Naive B cell (primary cell): Measurements from ENCODE around the gene CKS1B. TPM values are rescaled to one million over a fixed set of nuclear protein-coding genes. Genes with fewer than 3 reads are reported as not detected.
"Not testable (repeated sequence)": the region's sequence is repeated elsewhere in the genome, so short reads cannot be mapped to it uniquely, and the experiment has no call there.

Source experiments
- ATAC-seq, 2 donors: fragments of 150-1000 bp; cut with Tn5 transposase; 2 replicates each; pipeline ENCODE4 v1.10.0; 2021; ENCODE audit warnings: low read depth in 2 of 2, mild to moderate bottlenecking in 2 of 2, moderate library complexity in 2 of 2
- DNase-seq: peaks from one replicate; pipeline ENCODE4 v3.0.0; 2022
- H3K27ac Mint-ChIP-seq, 6 donors: one replicate each; pipeline ENCODE4 v1.8.0; 2020 to 2022; ENCODE audit warnings: mild to moderate bottlenecking in 6 of 6, mixed read lengths in 6 of 6, moderate library complexity in 5 of 6, inconsistent platforms in 2 of 6
- H3K27me3 Mint-ChIP-seq, 3 donors: one replicate each; pipeline ENCODE4 v1.8.0; 2021 to 2022; ENCODE audit warnings: mixed read lengths in 3 of 3, mild to moderate bottlenecking in 1 of 3
- H3K36me3 Mint-ChIP-seq, 2 donors: one replicate each; pipeline ENCODE4 v1.8.0; 2020 to 2022; ENCODE audit warnings: mixed read lengths in 2 of 2, inconsistent platforms in 1 of 2, mild to moderate bottlenecking in 1 of 2
- H3K4me1 Mint-ChIP-seq, 3 donors: one replicate each; pipeline ENCODE4 v1.8.0; 2020 to 2022; ENCODE audit warnings: mixed read lengths in 3 of 3, inconsistent platforms in 1 of 3, mild to moderate bottlenecking in 1 of 3, moderate library complexity in 1 of 3
- H3K4me3 Mint-ChIP-seq, 8 donors: one replicate each; pipeline ENCODE4 v1.8.0; 2020 to 2022; ENCODE audit warnings: mild to moderate bottlenecking in 8 of 8, mixed read lengths in 8 of 8, moderate library complexity in 8 of 8, inconsistent platforms in 2 of 8
- H3K9me3 Mint-ChIP-seq, 7 donors: one replicate each; pipeline ENCODE4 v1.8.0; 2020 to 2022; ENCODE audit warnings: mixed read lengths in 7 of 7, mild to moderate bottlenecking in 5 of 7, inconsistent platforms in 2 of 7, moderate library complexity in 1 of 7
- polyA plus RNA-seq, 6 donors: library from polyadenylated mRNA; unstranded; fragments of 300-500 nt; fragmentation: Illumina TruSeq; gene quantifications; one replicate each; pipeline ENCODE4 v1.2.3, GENCODE V29; 2021; ENCODE audit warnings: low read depth in 6 of 6

The CKS1B gene
- polyA plus RNA-seq, 6 donors from 2014 or later: 117 to 196 (median 131) TPM

DNA sequence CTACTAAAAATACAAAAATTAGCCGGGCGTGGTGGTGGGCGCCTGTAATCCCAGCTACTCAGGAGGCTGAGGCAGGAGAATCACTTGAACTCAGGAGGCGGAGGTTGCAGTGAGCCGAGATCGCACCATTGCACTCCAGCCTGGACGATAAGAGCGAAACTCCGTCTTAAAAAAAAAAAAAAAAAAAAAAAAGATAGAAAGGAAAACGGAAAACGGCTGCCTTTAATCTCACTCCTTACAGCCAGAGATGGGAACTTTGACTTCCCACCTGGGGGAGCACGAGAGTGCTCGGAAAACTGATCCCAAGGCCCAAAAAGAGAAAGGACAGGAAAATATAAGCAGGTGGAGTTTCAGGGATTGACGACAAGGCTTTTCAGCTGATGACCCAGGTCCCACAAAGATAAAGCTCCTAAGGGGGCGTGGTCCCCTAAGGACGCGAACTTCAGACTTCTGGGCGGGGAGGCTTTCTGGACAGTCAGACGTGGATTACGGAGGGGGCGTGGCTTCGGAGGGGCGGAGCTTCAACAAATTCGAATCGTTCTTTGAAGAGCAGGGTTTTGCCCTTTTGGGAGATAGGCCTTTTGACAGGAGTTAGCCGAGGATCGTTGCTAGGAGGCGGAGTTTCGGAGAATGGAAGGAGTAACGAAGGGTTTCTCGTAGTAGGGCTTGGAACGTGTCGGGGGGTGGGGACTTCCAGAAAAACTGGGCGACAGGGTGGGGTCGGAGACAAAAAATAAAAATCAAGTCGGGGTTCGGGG lies 958 bp upstream of the CKS1B start:
- Mint-ChIP-seq H3K27me3 (no peaks in the 10 kb centered on the region), H3K9me3 (no peaks in the 10 kb centered on the region), H3K36me3 (no peaks in the 10 kb centered on the region), H3K27ac (peak overlapping the region in 3 of 6 donors; percentile 18 to 87 (median 21)), H3K4me3 (peak overlapping the region in 1 of 8 donors; percentile 57), H3K4me1 (peaks cover 16 to 40% (median 23%) of the 10 kb centered on the region in 3 donors)
- peak; percentile 86 for DNase-seq
- ATAC-seq: peak; percentile 20 to 24

DNA sequence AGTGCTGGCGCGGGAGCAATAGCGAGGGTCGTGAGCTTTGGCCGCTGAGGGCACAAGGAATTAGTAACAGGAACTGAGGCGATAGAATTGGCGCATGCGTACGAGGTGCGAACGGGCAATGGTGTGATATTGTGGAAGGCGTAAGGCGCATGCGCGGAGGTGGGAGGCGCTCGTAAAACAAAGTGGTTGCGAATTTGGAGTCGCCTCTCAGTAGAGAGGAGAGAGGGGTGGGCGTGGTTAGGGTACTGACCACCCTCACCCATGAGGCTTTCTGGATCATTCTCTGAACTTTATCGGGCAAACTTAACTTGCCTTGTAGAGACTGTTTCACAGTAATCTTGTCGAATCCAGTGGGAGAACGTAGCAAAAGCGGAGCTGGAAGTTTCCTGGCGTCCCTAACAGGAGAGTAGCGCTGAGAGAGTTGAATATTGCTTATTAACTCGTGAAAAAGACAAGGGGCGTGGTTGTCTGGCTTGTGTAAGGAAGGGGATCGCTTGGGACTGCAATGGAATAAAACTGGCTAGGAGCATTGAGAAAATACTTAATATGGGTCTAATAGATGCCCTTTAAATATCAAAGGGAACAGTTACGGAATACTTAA lies 427 bp downstream of the CKS1B start:
- ATAC-seq: peak; percentile 51 to 52
- Mint-ChIP-seq H3K4me3 (no peak overlapping the region), H3K4me1 (peaks cover 11 to 34% (median 13%) of the 10 kb centered on the region in 3 donors), H3K36me3 (no peaks in the 10 kb centered on the region), H3K27ac (no peak overlapping the region), H3K9me3 (no peaks in the 10 kb centered on the region), H3K27me3 (no peaks in the 10 kb centered on the region)
- DNase-seq: peak; percentile 96

DNA sequence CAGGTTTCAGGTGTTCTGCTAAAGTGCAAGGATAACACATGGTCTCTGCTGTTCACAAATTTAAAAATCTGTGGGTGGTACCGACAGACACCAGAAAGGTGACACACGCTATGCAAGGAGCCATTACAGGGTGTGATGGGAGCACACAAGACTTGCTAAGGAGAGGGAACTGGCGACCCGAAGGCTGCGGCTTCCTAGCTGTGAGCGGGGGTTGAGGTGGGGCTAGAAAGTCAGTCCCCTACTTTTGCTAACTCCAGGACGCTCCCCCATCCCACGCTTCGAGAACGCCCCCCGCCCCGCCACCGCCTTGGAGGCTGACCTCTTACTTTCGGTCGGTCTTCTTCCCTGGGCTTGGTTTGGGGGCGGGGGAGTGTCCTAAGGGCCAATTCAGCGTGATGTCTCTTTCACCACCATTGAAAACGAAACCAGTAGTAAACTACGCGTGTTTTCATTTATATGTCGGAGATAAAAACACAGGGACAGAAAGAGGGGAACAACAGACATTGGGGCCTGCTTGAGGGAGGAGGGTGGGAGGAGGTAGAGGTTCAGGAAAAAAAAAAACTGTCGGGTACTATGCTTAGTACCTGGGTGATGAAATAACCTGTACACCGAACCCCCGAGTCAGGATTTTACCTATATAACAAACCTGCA lies 1.1 kb downstream of the CKS1B start:
- Mint-ChIP-seq H3K27ac (no peak overlapping the region), H3K4me1 (peaks cover 11 to 34% (median 12%) of the 10 kb centered on the region in 3 donors), H3K4me3 (no peak overlapping the region), H3K9me3 (no peaks in the 10 kb centered on the region), H3K36me3 (no peaks in the 10 kb centered on the region), H3K27me3 (no peaks in the 10 kb centered on the region)
- ATAC-seq (no peak), DNase-seq (peak; percentile 50)

DNA sequence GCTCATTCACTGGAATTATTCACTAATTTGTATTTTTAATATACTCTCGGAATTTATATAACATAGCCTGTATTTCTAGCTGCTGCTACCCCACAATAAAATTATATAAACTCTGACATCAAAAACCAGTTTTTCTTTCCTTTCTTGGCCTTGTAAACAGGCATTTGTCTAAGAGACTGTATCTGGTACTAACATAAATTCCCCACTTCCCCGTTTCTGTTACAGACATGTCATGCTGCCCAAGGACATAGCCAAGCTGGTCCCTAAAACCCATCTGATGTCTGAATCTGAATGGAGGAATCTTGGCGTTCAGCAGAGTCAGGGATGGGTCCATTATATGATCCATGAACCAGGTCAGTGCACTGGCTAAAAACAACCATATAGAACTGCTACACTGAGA lies 3.3 kb downstream of the CKS1B start:
- not testable (repeated sequence) for DNase-seq, ATAC-seq, H3K9me3 Mint-ChIP-seq, H3K27me3 Mint-ChIP-seq, H3K36me3 Mint-ChIP-seq
- Mint-ChIP-seq H3K4me3 (peak overlapping the region in 3 of 8 donors; percentile 48 to 64 (median 64)), H3K4me1 (peaks cover 0 to 21% (median 11%) of the 10 kb centered on the region in 3 donors), H3K27ac (peak overlapping the region in 5 of 6 donors; percentile 8 to 93 (median 75))

DNA sequence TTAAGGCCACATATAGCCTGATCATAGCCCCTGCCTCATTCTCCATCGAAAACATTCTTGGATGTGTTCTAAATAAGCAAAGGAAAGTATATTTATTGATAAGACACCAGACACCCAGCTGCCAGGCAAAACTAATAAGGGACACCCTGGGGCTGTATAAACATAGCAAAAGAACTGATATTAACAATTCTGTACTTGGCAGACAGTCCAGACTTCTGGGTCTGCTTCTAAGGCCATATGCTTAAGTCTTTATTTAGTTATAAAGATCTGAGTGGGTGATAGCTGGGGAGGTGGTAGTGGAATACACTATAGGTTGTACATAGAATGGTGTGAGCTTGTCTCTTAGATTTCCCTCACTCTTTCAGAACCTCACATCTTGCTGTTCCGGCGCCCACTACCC lies 3.9 kb downstream of the CKS1B start:
- Mint-ChIP-seq H3K27me3 (no peaks in the 10 kb centered on the region), H3K27ac (peak overlapping the region in 1 of 6 donors; percentile 31), H3K36me3 (no peaks in the 10 kb centered on the region), H3K4me3 (no peak overlapping the region), H3K4me1 (peaks cover 0 to 18% (median 11%) of the 10 kb centered on the region in 3 donors), H3K9me3 (no peaks in the 10 kb centered on the region)
- ATAC-seq (no peak), DNase-seq (no peak)

DNA sequence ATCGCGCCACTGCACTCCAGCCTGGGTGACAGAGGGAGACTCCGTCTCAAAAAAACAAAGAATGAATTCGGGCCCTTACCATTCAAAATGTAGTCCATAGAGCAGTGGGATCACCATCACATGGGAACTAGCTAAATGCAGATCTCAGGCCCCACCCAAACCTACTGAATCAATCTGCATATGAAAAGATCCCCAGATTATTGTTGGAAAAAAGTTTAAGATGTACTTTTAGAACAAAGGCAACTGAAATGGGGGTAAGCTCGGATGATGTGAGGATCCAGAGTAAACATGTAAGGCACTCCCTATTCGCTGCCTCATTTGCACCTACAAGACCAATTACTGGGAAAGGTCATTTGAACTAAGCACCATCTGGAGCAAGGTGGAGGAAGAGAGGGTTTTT lies 7.9 kb downstream of the CKS1B start:
- Mint-ChIP-seq H3K27ac (no peak overlapping the region), H3K4me3 (peak overlapping the region in 1 of 8 donors; percentile 40), H3K9me3 (no peaks in the 10 kb centered on the region), H3K4me1 (peaks cover 8 to 18% (median 12%) of the 10 kb centered on the region in 3 donors), H3K27me3 (no peaks in the 10 kb centered on the region), H3K36me3 (no peaks in the 10 kb centered on the region)
- no peak for DNase-seq
- ATAC-seq: no peak

DNA sequence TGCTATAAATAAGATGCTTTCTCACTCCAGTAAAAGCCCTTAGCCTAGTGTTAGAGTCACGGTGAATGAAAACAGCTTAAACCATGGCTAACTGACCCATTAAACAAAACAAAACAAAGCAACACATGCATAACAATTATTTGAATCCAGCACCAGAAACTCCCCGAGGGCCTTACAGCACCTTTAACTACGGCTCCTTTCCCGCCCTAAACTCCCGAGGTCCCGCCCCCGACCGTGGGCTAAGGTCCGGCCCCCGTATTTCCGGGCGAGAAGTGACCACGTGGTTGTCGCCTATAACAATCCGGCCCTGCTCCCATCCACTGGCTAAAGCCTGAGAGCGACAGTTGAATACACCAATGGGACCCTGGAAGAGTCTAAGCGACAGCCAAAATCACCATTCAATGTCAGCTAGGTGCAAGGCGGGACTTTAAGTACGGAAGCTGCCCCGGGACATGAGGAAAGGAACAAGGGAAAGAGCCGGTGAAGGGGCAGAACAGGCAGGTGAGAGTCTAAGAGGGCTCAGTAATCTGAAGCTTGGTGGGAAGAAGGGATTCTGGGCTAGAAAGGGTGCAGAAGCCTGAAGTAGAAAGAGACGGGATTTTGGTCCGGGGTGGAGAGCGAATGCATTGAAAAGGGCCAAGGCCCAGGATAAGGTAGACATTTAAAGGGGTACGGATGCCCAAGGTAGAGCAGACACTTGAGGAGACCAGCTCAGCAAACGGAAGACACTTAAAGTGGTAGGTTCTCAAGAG lies 8.6 kb downstream of the CKS1B start, which contains the start of gene FLAD1:
TSS of gene FLAD1 (plus strand) at position 448 of the 752 bp plus-strand sequence. CDS start 351 bp downstream, outside the sequence.
- peak within 1 kb of the TSS in 3 of 6 donors; percentile 20 to 78 (median 51) for H3K27ac Mint-ChIP-seq
- no peaks in the 10 kb centered on the region for H3K27me3 Mint-ChIP-seq
- no peaks in the 10 kb centered on the region for H3K36me3 Mint-ChIP-seq
- peak; percentile 99 for ATAC-seq
- H3K4me1 Mint-ChIP-seq: peaks cover 8 to 11% (median 9%) of the 10 kb centered on the region in 3 donors
- H3K9me3 Mint-ChIP-seq: no peaks in the 10 kb centered on the region
- H3K4me3 Mint-ChIP-seq: peak within 1 kb of the TSS in 1 of 8 donors; percentile 40
- peak; percentile 96 for DNase-seq

DNA sequence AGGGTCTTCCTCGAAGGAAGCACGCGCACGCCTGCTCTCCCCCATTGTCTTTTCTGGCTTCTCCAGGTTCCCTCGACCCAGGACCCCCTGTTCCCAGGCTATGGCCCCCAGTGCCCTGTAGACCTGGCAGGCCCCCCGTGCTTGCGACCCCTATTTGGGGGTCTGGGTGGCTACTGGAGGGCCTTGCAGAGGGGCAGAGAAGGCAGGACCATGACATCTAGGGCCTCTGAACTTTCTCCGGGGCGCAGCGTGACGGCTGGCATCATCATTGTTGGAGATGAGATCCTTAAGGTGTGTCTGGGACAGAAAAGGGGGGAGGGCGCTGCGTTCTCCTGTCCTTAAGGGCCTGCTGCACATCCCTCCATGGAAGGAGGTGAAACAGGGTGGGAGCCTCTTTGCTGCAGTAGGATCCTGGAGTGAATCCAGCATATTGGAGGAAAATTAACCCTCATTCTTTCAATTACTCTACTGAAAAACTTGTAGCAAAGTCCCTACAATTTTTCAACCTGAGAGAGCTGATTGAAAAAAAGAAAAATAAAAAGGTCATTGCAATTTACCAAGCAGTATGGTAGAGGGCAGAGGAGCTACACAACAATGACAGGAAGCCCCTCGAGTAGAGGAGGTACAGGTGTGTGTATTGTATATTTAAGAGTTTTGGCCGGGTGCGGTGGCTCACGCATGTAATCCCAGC lies 9.4 kb downstream of the CKS1B start:
- Mint-ChIP-seq H3K36me3 (no peaks in the 10 kb centered on the region), H3K27ac (peak overlapping the region in 3 of 6 donors; percentile 20 to 78 (median 51)), H3K4me3 (no peak overlapping the region), H3K27me3 (no peaks in the 10 kb centered on the region), H3K4me1 (peaks cover 11 to 17% (median 14%) of the 10 kb centered on the region in 3 donors), H3K9me3 (no peaks in the 10 kb centered on the region)
- no peak for ATAC-seq
- DNase-seq: no peak

DNA sequence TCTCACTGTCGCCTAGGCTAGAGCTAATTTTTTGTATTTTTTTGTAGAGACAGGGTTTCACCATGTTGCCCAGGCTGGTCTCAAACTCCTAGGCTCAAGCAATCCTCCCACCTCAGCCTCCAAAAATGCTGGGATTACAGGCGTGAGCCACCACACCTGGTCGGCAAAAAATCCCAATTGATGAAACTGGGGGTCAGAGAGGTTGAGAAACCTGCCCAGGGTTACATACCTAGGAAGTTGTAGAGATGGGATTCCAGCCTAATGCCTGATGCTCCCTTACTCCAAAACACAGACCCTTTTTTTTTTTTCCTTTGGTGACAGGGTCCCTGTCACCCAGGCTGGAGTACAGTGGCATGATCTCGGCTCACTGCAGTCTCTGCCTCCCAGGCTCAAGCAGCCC lies 12.3 kb downstream of the CKS1B start:
- DNase-seq, H3K36me3 Mint-ChIP-seq, ATAC-seq, H3K27me3 Mint-ChIP-seq, H3K9me3 Mint-ChIP-seq: not testable (repeated sequence)
- Mint-ChIP-seq H3K27ac (peak overlapping the region in 1 of 6 donors; percentile 6), H3K4me3 (peak overlapping the region in 1 of 8 donors; percentile 7), H3K4me1 (peaks cover 18 to 22% (median 20%) of the 10 kb centered on the region in 3 donors)

DNA sequence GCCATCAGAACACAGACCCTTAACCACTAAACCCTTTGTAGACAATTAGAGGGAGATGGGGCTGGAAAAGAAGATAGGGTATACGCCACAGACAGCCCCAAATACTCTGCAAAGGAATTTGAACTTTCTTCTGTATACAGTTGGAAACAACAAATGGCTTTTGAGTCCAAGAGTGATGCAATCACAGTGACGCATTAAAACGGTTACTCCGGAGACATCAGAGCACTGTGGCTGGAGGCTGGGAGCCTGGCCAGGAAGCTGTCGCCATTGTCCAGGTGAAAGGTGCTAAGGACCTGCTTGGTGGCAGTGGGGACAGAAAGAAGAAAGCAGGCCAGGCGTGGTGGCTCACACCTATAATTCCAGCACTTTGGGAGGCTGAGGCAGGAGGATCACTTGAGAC lies 12.8 kb downstream of the CKS1B start:
- H3K4me3 Mint-ChIP-seq: peak overlapping the region in 1 of 8 donors; percentile 7
- no peaks in the 10 kb centered on the region for H3K36me3 Mint-ChIP-seq
- H3K9me3 Mint-ChIP-seq: no peaks in the 10 kb centered on the region
- peaks cover 18 to 22% (median 20%) of the 10 kb centered on the region in 3 donors for H3K4me1 Mint-ChIP-seq
- ATAC-seq (no peak), DNase-seq (no peak)
- no peak overlapping the region for H3K27ac Mint-ChIP-seq
- no peaks in the 10 kb centered on the region for H3K27me3 Mint-ChIP-seq

DNA sequence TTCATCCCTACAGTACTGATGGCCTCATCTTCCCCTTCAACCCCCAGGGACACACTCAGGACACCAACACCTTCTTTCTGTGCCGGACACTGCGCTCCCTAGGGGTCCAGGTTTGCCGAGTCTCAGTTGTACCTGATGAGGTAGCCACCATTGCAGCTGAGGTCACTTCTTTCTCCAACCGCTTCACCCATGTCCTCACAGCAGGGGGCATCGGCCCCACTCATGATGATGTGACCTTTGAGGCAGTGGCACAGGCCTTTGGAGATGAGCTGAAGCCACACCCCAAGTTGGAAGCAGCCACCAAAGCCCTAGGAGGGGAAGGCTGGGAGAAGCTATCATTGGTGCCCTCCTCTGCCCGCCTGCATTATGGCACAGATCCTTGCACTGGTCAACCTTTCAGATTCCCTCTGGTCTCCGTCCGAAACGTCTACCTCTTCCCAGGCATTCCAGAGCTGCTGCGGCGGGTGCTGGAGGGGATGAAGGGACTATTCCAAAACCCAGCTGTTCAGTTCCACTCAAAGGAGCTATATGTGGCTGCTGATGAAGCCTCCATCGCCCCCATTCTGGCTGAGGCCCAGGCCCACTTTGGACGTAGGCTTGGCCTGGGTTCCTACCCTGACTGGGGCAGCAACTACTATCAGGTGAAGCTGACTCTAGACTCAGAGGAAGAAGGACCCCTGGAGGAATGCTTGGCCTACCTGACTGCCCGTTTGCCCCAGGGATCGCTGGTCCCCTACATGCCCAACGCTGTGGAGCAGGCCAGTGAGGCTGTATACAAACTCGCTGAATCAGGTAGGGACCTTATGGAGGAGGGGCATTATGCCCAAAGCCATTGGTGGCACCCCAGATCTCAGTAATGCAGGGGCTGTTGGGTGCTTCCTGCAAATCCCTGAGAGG lies 13.8 kb downstream of the CKS1B start:
- ATAC-seq: no peak

More for the DNA sequence above, 13.8 kb downstream of the CKS1B start:
- Mint-ChIP-seq H3K9me3 (no peaks in the 10 kb centered on the region), H3K27me3 (no peaks in the 10 kb centered on the region), H3K36me3 (no peaks in the 10 kb centered on the region), H3K4me3 (peak overlapping the region in 1 of 8 donors; percentile 42), H3K4me1 (peaks cover 18 to 22% (median 20%) of the 10 kb centered on the region in 3 donors), H3K27ac (no peak overlapping the region)
- no peak for DNase-seq
